HG02763 (cell line): Measurements from ENCODE around the gene LENG1.
"Not testable (repeated sequence)": the region's sequence is repeated elsewhere in the genome, so short reads cannot be mapped to it uniquely, and the experiment has no call there.

Experiments
- ATAC-seq: cut with Tn5 transposase; IDR thresholded peaks from one replicate; pipeline ENCODE4 v1.9.1; 2021; ENCODE audit warnings: mild to moderate bottlenecking, moderate library complexity; ENCODE audit not compliant: unreplicated experiment

LENG1 gene

DNA sequence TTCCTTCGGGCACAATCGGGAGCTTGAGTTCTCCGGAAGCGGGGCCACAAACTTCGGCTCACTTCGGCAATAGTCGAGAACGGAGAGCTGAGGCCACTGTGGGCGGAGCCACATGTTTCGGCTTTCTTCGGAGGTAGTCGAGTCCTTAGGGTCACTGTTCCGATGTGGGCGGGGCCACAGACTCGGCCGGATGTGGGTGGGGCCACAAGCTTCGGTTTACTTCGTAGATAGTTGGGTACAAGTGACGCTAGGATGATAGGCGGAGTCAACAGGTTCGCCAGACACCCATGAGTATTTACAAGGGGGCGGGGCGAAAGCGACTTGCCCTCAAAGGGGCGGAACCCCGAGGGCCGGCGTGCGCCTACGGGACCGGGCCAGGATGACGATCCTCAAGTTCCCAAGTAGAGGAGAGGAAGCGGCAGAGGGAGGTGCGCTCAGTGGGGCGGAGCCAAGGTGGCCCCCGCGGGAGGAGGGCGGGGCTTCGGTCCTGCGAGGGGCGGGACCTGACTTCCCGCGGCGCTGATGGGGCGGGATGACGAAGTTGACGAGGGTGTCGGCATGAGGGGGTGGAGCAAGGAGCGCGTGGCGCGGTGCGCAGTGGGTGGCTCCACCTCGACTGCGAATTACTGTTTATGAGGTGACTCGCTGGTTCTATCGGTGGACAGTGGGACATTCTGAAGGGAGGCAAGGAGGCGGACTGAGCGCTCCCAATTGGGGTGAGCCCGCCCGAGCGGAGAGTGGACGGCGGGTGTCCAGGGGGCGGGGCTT is 30.4 kb upstream of the LENG1 start:
- ATAC-seq, result peak; percentile 43

DNA sequence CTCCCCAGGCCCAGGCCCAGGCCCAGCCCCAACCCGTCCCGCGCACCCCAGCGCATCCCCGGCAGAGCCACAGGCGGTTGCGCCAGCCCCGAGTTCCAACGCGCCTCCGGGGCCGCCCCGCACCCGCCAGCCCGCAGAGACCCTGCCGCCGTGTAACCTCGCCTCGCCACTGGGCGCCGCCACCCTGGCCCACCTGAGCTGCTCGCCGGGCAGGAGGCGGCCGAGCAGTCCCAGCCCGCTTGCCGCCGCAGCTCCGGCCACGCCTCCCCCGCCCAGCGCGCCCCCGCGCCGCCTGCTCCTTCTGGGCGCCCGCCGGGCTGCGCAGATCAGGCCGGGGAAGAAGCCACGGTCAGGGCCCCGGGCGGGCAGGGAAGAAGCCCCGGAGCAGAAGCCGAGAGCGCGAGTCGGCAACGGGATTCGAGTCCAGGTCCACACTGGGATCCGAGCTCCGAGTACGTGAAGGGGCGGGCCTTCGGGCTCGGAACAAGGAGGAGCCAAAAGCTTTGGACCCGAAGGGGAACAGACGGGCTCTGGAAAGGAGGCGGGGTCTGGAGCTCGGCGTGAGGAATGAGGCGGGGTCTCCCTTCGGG is 29.7 kb upstream of the LENG1 start, which contains the start of gene MBOAT7:
MBOAT7 (minus strand) TSS at position 436 of the 590 bp plus-strand sequence. CDS start 1,072 bp downstream, outside the sequence.
- peak; percentile 19 for ATAC-seq

DNA sequence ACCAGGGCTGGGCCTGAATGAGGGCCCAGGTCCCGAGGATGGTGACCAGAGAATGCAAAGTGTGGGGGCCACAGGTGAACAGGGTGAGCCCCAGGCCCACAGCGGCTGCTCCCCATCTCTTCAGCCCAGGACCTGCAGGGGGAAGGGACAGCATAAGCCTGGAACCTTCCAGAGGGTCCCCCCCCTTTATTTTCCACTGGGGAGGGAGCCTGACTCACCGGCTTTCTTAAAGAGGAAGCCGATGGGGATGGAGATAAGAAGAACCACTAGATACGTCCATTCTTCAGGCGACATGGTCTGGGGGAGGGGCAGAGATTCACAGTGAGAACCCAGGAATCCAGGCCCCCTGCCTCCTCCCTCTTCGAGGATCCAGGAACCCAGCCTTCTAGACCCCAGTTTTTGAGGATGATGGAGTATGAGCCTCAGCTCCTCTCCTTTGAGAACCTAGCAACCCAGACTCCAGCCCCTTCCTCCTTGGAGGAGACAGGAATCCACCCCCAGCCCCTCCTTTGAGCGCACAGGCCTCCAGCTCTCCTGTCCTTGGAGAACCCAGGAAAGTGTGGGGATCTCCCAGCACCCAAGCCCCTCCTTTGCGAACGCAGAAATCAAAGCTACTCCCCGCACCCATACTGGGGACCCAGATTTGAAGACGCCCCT is 28.8 kb upstream of the LENG1 start:
- no peak for ATAC-seq

DNA sequence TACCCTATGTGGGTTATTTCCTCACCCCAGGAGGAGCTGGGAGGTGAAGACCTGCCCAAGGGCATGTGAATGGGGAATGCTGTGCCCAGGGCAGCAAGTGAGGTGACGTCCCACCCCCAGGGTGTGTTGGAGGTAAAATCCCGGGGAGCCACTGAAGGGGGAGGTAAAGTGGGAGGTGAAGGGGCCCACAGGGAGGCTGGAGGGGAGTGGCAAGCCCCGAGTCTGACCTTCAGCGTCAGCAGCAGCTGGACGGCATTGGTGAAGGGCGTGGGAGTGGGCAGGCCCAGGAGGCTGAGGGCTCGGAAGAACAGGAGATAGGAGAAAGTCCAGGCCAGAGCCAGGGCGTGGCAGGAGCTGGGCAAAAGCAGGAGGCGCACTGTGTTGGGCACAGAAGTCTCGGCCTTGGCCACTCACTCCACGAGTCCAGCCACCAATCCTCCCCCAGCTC is 27.4 kb upstream of the LENG1 start:
- no peak for ATAC-seq

DNA sequence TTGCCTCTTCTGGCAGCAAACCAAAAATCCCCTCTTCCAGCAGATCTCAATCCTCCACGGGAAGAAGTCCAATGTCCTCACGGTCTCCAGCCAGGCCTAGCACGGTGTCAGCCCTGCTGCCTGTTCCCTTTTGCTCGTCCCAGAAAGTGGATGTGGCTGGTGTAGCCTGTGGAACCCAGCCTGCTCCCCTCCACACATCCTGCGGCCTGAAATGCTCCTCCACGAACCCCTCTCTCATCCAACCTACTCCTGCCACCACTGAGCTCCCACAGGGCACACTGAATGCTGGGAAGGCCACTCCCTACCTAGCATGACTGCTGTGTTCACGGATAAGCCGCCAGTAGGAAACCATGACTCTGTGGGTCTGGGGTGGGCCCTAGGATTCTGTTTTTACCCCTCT is 26.8 kb upstream of the LENG1 start:
- ATAC-seq, result no peak

DNA sequence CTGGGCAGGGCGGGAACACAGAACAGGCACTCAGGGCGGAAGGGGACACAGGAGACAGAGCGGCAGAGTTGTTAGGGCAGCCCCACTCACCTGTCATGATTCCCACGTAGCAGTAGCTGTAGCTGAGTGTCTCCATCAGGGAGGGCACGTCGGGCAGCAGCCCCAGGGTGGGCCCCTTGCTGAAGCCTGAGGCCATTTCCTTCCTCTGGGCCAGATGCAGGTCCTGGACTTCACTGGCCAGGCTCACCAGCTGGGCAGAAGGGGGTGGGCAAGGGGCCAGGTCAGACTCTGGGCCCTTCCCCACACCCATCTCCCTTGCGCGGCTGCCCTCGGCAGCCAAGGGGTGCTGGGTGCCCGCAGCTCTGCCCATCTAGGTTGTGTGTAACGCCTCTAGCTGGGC is 23.9 kb upstream of the LENG1 start:
- no peak for ATAC-seq

DNA sequence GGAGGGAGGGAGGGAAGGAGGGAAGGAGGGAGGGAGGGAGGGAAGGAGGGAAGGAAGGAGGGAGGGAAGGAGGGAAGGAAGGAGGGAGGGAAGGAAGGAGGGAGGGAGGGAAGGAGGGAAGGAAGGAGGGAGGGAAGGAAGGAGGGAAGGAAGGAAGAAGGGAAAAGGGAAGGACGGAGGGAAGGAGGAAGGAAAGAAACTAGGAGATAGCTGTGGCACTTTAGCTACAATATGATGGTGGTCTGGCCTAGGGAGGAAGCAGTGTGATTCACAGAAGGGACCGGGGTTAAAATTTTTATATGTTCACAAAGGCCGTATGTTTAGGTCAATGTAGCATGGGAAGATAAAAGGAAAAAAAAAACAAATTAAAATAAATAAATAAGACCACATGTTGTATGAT is 22.4 kb upstream of the LENG1 start:
- ATAC-seq, result not testable (repeated sequence)

DNA sequence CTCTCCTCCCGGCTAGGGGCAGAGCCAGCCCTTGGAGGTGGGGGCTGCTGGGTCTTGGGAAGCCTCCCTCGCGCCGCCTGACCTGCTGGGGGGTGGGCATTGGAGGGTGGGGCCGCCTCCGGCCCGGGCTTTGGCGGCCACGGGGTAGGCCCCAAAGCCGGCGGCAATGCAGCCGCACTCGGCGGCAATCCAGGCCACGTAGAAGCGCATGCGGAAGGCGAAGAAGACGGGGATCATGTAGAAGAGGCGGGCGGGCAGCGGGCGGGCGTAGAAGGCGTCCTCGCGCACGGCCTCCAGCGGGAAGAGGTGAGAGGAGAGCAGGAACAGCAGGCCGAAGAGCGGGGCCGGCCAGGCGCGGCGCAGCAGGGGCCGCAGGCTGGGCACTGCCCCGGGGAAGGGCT is 21.2 kb upstream of the LENG1 start:
- no peak for ATAC-seq

DNA sequence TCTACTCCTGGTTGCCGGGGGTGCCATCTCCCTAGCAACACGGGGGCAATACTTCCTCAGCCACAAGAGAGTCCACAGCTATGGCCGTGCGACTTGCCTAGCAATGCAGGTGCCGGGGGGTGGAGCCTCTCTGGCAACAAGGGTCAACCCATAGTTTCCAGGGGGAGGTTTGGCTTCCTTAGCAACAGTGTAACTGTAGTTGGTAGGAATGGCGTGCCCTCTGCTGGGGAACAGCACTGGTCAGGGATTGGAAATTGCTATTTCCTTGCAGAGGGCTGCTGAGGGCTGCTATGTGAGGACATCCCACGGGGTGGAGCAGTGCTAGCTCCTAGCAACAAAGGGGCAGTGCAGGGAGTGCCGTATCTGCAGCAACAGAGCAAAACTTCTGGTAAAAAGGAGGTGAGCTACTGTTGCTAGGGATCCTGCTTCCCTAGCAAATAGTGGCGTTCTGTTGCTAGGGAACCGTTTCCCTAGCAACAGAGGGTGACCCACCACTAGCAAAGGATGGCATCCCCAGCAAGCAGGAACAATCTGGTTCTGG is 20.5 kb upstream of the LENG1 start:
- no peak for ATAC-seq

DNA sequence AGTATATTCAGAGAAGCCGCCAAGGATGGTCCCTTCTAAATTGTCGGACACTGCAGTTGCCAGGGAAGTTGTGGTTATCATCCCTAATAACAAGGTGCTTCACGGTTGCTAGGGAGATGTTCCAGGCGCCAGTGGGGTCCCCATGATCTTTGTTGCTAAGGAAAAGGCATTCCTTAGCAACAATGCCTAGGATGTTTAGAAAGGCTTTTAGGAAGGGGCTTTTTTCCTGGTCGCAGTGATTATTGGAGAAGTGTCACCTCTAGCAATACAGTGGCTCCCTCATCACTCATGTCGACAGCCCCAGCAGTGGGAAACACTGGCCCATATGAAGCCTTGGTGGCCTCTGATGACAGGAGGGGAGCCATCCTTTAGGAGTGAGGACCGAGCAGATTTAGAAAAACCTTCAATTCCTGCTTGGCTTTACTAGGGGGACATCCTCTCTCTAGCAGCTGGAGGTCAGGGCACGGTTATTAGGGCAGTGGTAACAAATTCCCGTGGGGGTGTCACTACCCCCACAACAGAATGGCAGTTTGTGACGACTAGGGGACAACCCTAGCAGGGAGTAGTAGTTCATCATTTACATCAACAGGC is 19.8 kb upstream of the LENG1 start:
- no peak for ATAC-seq

DNA sequence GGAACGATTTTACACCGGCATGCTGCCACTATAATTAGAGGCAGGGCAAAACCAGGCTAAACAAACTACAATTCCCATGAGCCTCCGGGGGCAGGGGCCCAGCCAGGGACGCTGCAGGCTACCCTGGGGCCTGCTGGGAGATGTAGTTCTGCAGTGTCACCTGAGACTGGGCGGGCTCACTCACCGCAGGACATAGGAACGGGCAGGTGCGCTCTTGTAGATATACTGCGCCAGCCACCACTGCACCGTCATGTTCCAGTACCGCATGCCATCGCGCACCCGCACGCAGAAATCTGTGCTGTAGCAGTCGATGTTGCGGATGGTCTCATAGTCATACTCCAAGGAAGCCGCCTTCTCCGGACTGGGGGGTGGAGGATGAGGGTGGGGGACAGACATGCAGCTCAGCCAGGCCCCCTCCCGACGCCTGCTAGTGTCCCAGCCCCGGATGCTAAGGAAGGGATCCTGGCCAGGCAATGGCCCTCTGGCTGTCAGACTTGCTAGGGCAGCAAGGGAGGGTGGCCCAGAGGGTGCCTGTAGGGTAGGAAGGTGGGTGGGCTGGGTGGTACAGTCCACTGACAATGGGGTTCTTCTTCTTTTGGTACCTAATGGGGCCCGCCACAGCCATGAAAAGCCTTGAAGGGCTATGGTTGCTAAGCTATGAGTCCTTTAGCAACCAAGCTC is 19.2 kb upstream of the LENG1 start:
- ATAC-seq, result no peak

DNA sequence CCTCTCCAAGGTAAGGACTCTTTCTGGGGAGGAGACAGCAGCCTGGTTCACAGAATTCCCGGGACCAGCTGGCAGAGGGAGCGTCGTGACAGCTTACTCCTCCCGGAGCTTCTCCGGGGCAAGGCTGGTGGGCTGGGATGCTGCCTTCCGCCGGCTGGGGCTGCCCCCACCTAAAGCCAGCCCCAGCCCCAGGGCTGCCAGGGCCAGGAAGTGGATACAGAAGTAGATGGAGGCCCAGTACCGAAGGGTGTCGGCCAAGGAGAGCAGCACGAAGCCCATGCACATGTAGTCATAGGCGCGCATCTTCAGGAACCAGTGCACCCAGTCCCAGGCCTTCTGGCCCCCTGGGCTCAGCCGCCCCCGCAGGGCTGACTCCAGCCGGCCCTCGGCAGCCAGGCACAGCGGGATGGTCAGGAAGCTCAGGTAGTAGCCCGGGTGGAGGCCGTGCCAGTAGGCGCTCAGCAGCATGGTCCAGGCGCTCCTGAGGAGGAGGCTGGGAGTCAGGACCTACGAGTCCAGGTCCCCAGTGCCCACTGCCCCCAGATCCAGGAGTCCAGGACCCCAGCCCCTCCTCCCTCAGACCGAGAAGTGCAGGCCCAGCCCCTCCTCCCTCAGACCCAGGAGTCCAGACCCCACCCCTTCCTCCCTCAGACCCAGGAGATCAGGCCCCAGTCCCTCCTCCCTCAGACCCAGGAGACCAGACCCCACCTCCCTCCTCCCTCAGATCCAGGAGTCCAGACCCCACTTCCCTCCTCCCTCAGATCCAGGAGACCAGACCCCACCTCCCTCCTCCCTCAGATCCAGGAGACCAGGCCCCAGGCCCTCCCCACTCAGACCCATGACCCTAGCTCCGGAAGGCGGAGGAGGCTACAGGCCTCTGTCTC is 14.7 kb upstream of the LENG1 start:
- no peak for ATAC-seq

DNA sequence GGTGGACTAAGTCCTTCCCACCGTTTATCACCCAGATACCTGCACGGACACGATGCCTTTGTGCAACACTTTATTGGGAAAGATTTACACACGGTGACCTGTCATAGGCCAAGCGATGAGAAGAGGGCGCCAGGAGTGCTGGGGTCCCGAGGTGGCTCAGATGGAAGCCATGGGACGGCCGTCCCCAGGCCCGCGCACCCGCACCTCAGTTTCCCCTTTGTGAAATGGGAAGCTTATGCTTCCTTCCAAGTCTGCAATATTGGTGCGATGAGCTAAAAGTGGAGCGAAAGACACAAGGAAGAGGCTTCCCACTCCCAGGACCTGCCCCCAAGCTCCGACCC is 13.8 kb upstream of the LENG1 start:
- no peak for ATAC-seq

DNA sequence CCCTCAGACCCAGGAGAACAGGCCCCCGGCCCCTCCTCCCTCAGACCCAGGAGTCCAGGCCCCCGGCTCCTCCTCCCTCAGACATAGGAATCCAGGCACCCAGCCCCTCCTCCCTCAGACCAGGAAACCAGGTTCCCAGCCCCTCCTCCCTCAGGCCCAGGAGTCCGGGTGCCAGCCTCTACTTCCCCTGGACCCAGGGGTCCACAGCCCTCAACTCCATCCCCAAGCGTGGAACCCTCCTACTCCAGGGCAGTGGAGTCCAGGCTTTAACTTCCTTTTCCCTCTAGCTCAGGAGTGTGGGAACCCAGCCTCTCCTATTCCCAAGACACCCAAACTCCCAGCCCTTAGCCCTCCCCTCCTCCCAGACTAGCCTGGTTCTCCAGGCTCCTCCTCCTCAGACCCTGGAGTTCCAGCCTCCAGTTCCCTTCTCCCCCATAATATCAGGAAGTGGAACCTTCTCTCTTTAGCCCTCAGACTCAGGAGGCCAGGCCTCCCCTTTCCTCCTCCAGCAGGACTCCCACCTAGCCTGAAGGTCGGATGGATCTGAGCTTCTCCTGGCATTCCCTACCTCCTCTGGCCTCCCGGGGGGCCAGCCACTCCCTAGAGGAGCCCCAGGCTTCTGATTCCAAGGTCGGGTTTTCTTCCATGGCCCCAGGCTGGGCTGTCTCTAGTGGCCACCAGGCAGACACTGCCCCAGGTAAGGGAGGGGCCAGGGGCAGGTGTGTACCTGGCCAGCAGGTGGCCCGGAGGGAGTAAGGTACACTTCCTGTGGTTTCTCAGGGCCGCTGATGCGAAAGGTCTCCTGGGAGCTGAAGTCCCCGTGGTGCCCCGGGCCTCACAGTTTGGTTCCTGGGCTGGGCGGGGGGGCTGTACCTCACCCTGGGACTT is 13.2 kb upstream of the LENG1 start, which contains the start of gene TMC4:
TMC4 (minus strand) TSS at position 690 of the 888 bp plus-strand sequence; CDS start at position 647, 43 bp downstream.
- ATAC-seq, result no peak

DNA sequence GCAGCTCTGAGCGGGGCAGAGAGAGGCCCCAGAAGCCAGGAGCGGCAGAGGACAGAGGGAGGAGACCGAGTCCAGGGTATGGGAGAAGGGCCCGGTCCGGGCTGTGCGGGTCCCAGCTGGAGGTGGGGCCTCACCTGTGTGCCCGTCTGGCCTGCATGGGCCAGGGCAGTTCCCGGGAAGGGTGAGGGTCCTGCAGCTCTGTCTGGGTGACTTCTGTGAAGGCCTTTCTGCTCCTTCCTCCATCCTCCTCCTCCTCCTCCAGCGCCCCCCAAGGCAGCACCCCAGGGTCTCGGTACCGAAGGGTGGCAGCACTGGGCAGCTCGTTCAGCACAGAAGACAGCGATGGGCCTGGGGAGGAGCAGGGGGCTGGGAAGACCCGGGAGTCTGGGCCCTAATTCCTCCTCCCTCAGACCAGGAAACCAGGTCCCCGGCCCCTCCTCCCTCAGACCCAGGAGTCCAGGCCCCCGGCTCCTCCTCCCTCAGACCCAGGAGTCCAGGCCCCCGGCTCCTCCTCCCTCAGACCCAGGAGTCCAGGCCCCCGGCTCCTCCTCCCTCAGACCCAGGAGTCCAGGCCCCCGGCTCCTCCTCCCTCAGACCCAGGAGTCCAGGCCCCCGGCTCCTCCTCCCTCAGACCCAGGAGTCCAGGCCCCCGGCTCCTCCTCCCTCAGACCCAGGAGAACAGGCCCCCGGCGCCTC is 12.4 kb upstream of the LENG1 start:
- not testable (repeated sequence) for ATAC-seq

DNA sequence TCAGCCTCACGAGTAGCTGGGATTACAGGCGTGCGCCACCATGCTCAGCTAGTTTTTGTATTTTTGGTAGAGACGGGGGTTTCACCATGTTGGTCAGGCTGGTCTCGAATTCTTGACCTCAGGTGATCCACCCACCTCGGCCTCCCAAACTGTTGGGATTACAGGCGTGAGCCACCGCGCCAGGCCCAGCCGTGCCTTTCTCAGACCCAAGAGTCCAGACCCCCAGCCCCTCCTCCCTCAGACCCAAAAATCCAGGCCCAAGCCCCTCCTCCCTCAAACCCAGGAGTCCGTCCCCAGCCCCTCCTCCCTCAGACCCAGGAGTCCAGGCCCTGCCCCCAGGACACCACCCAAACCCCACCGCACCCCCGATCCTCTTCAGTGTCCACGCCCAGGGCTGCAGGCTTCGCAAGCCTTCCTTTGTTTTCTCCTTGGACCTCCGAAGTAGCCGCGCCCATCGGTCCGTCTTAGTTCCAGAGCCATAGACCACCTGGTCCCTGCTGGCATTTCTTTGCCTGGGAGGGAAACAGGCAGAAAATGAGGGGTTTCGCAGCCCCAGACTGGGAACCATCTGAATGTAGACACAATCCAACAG is 9.7 kb upstream of the LENG1 start:
- no peak for ATAC-seq

DNA sequence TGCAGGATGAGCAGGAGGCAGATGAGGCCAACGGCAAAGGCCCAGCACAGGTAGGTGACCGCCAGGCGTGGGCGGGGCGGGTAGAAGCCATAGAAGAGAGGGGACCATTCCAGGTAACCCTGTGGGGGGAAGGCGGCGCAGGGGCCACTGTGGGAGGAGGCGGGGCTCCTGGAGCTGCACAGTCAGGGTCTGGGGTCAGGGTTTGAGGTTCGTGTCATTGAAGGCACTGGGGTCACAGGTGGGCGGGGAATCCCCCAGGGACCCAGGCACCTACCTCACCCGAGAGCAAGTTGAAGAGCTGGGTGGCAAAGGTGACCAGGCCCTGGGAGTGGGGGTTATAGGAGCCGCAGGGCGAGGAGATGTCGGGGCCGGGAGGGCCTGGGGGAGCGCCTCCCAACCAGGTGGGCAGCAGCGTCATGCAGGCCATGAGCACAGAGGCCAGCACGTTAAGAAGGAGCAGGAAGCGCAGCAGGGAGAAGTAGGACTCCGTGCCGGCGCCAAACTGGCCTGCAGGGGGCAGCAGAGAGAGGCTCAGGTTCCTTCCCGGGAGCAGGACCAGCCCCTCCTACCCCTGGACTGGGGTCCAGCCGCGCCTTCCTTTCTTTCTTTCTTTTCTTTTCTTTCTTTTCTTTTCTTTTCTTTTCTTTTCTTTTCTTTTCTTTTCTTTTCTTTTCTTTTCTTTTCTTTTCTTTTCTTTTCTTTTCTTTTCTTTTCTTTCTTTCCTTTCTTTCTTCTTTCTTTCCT is 8.8 kb upstream of the LENG1 start:
- no peak for ATAC-seq
